GM21526 (cell line): ENCODE results near the gene CAMK2A.

ENCODE experiments used
- ATAC-seq: cut with Tn5 transposase; IDR thresholded peaks from one replicate; pipeline ENCODE4 v1.9.1; 2021; ENCODE audit warnings: moderate library complexity; ENCODE audit not compliant: unreplicated experiment, low FRiP score

CAMK2A gene

GRCh38 chr5:150196514-150196913 lies 93.1 kb downstream of the CAMK2A start:
- ATAC-seq = no peak

GRCh38 chr5:150195736-150196485 lies 93.7 kb downstream of the CAMK2A start:
- ATAC-seq = no peak

GRCh38 chr5:150192462-150192861 lies 97.1 kb downstream of the CAMK2A start:
- no peak for ATAC-seq

GRCh38 chr5:150190987-150191386 lies 98.6 kb downstream of the CAMK2A start:
- ATAC-seq = no peak

GRCh38 chr5:150190503-150190979 lies 99.0 kb downstream of the CAMK2A start:
- ATAC-seq = no peak

GRCh38 chr5:150189728-150190502 lies 99.7 kb downstream of the CAMK2A start, which contains the start of gene SLC6A7:
Gene SLC6A7, plus strand, starts transcription at chr5:150190062. Its CDS starts 266 bp downstream, at chr5:150190328.
- no peak for ATAC-seq

GRCh38 chr5:150189326-150189725 lies 100.2 kb downstream of the CAMK2A start:
- ATAC-seq = no peak

GRCh38 chr5:150188146-150188842 lies 101.3 kb downstream of the CAMK2A start:
- ATAC-seq = no peak

- no peak for ATAC-seq
These were observed 102.7 kb downstream of the CAMK2A start for GRCh38 chr5:150186897-150187296.

GRCh38 chr5:150186137-150186536 lies 103.4 kb downstream of the CAMK2A start:
- no peak for ATAC-seq

GRCh38 chr5:150184990-150185912 lies 104.3 kb downstream of the CAMK2A start:
- no peak for ATAC-seq

GRCh38 chr5:150184006-150184405 lies 105.6 kb downstream of the CAMK2A start:
- ATAC-seq = no peak

GRCh38 chr5:150183436-150183835 lies 106.1 kb downstream of the CAMK2A start:
- ATAC-seq = no peak

GRCh38 chr5:150182774-150183173 lies 106.8 kb downstream of the CAMK2A start:
- no peak for ATAC-seq

- no peak for ATAC-seq
These were observed 107.6 kb downstream of the CAMK2A start for GRCh38 chr5:150181766-150182545.

- ATAC-seq = no peak
These were observed 108.5 kb downstream of the CAMK2A start for GRCh38 chr5:150181027-150181426.

- no peak for ATAC-seq
These were observed 109.1 kb downstream of the CAMK2A start for GRCh38 chr5:150180241-150181026.

GRCh38 chr5:150179019-150179620 lies 110.5 kb downstream of the CAMK2A start:
- ATAC-seq = no peak
